ENCODE data around the gene GHRHR.

DNA sequence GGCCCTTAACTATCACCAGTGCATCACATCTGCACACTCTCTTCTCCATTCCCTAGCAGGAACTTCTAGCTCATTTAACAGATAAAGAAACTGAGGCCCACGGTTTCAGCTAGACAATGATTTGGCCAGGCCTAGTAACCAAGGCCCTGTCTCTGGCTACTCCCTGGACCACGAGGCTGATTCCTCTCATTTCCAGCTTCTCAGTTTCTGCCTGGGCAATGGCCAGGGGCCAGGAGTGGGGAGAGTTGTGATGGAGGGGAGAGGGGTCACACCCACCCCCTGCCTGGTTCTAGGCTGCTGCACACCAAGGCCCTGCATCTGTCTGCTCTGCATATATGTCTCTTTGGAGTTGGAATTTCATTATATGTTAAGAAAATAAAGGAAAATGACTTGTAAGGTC, 38.6 kb upstream of the GHRHR start:
- TF ChIP-seq GATA2 (IDR thresholded peaks at IDR 0.05; ENCODE audit: low read depth, low read length) (no peak), GATA3 (IDR thresholded peaks at IDR 0.05; ENCODE audit: low read depth, low read length) (no peak)

Data from SH-SY5Y (cell line).